ENCODE results near the gene MOGAT1.
"Not testable (repeated sequence)": the region's sequence is repeated elsewhere in the genome, so short reads cannot be mapped to it uniquely, and the experiment has no call there.

Gene MOGAT1

DNA sequence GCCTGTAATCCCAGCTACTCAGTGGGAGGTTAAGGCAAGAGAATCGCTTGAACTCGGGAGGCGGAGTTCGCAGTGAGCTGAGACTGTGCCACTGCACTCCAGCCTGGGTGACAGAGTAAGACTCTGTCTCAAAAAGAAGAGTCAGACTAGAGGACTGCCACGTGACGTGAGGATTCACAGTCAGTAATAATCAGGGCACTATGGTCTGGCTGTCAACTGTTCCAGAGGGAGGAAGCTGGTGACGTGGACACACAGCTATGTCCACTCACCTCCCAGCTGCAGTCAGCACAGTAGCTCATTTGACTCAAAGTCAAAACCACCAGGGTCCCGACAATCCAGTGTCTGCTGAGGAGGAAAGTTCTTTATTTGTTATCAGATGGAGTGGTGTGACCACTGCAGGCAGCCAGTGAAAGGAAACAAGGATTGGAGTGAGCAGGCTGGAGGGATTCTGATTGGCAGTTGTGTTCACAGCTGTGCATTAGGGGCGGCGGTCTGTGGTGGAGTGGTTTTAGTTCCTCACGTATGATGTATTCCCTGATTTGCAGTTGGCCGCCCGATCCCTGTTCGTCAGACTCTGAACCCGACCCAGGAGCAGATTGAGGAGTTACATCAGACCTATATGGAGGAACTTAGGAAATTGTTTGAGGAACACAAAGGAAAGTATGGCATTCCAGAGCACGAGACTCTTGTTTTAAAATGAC is 37.9 kb downstream of the MOGAT1 start:
- DNase-seq (ENCODE audit: low read depth in 2 of 2): no peak

DNA sequence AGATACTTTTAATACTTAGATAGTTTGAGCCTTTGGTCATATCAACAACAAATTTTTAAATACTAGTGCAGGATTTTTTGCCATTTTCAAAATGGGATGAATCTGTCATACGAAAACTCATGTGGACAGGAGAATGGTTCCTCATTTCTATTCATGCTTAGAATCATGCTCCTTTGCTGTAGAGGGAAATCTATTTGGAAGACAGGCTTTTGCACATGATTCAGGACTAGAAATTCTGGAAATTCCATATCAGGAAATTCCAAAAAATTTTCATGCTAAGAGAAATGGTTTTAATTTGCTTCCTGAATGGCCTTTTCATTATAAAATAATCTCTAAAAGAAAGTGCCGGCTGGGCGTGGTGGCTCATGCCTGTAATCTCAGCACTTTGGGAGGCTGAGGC is 39.3 kb downstream of the MOGAT1 start:
- no peak for DNase-seq (ENCODE audit: low read depth in 2 of 2)

DNA sequence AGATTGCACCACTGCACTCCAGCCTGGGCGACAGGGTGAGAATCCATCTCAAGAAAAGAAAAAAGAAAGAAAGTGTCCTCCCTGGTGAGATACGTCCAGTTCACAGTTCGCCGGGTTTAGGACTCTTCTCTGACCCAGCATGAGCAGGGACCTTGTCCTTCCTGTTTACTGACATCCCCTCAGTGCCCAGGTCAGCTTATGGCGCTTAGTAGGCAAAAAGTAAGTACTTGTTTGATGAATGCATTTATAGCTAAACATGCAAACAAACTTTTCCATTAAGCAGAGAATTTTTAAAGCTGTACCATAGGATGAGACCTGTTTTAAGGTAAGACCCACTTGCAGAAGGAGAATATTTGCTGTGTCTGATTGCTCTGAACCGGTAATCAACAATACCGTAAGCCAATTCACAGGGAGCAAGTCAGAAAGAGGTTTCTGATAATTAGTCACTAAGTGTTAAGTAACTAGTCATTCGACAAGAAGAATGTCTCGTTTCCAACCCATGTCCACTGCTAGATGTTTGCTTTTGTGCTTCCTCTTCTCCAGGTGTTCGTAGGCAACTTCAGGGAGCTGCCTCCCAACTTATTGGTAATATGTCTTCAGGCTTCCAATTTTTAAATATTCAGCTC is 40.0 kb downstream of the MOGAT1 start:
- DNase-seq (ENCODE audit: low read depth in 2 of 2): no peak

DNA sequence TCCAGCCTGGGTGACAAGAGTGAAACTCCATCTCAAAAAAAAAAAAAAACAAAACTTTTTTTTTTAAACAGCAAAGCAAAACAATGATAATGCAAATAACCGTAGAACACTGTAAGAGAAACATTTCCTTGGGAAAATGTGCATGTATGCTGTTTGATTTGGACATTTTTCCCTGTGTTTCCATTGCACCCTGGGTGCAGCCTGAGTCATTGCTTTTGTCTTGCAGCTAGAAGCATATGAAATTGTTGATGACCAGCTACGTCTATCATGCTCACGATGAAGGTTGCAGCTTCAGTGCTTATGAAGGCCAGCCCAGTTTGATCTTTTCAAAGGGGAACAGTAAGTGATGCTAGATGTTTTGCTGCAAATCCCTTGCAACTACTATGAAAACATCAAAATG is 41.5 kb downstream of the MOGAT1 start:
- DNase-seq (ENCODE audit: low read depth in 2 of 2): no peak

DNA sequence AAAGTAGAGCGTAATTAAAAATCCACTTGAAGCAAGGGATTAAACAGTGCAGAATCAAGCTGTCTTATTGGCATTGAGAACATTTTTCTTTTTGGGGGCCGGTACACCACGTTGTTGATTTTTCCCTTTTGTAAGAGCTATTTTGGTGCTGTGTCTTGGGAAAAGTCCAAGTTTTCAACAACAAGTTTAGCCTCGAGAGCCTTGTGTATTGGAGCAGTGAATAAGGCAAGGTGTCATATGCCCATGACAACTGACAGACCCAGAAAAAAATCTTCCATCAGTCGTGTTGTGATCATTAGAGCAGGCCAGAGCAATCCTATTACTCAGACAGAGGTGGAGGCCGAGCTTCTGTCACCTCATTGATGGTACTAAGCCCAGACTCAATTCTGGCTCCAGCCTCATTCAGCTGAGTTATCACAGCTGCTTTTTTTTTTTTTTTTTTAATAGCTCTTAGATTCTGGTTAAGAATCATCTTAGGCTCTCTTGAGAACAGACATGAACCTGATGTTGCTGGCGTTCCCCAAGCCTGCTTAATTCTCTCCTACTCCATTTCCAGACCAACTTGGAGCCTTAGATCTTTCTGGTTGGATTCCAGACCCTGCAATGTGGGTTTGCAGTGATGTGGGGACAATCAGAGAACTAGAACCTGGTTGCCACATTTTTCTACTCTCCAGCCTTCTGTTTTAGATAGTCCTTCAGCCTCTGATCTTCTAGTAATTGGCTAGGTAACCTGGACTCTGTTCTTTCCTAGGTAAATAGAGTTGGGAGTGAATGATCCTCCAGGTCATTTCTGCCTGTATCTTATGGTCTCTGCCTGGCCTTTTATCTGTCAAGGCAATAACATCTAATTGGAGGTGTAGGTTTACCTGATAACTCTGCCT is 43.1 kb downstream of the MOGAT1 start:
- DNase-seq (ENCODE audit: low read depth in 2 of 2): no peak

DNA sequence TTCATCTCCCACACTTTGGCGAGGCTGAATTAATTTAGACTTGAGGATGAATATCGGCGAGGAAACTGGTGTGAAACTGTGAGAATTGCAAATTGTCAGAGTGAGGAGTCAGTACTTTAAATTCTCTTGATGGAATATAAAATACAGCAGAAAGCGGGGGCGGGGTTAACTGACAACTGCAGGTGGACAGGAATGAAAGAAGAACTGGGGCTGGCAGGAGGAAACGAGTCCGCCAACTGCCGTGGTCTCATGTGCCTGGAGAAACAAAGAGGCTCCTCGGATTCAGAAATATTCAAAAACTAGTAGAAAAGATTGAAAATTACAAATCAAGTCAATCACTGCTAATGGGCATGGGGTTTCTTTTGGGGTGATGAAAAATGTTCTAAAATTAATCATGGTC is 44.3 kb downstream of the MOGAT1 start:
- no peak for DNase-seq (ENCODE audit: low read depth in 2 of 2)

DNA sequence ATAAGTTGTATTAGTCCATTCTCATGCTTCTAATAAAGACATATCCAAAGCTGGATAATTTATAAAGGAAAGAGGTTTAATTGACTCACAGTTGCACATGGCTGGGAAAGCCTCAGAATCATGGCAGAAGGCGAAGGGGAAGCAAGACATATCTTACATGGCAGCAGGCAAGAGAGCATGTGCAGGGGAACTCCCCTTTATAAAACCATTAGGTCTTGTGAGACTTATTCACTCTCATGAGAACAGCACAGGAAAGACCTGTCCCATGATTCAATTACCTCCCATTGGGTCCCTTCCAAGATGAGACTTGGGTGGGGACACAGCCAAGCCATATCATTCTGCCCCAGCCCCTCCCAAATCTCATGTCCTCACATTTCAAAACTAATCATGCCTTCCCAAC is 48.3 kb downstream of the MOGAT1 start:
- DNase-seq (ENCODE audit: low read depth in 2 of 2): not testable (repeated sequence)

DNA sequence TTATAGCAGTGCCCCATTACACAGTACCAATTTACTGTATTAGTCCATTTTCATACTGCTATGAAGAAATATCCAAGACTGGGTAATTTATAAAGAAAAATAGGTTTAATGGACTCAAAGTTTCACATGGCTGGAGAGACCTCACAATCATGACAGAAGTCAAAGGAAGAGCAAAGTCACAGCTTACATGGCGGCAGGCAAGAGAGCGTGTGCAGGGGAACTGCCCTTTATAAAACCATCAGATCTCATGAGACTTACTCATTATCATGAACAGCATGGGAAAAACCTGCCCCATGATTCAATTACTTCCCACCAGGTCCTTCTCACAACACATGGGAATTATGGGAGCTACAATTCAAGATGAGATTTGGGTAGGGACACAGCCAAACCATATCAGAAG is 50.1 kb downstream of the MOGAT1 start:
- not testable (repeated sequence) for DNase-seq (ENCODE audit: low read depth in 2 of 2)

DNA sequence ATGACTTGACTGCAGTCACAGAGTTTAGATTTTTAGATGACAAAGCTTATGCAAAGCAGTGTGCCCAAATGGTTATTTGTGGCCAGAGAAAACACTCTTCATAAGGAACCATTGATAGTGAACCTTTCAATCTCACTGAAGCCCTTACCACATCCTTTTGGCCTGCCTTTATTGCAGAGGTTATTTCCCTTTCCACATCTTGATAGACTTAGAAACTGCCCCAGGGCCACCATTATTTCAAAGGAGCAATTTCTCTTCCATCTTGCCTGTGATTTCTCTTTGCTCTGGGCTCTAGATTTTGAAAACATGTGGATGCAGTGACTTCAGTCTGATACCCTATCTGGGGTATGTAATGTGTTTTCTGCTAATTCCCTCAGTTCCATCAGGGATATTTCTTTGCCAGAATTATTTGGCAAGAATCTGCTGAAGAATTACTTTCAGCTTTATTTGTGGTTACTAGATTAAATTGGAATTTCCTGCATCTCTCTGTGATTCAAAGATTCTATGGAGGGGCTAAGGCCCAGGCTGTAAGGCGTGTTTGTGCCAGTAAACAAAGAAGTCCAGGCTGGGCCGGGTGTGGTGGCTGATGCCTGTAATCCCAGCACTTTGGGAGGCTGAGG is 51.0 kb downstream of the MOGAT1 start:
- DNase-seq (ENCODE audit: low read depth in 2 of 2): no peak

DNA sequence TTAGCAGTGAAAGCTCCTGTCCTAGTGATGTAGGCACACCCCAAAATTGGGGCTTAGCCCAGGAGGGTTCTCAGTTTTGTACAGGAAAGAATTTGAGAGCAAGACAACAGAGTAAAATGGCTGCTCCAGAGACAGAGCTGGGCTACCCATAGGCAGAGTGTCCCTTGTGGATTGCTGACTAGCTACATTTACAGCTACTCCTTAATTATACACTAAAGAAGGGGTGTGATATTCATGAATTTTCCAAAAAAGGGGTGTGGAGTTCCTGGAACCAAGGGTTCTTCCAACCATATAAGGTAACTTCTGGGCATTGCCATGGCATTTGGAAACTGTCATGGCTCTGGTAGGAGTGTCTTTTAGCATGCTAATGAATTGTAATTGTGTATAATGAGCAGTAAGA is 52.8 kb downstream of the MOGAT1 start:
- DNase-seq (ENCODE audit: low read depth in 2 of 2): no peak

DNA sequence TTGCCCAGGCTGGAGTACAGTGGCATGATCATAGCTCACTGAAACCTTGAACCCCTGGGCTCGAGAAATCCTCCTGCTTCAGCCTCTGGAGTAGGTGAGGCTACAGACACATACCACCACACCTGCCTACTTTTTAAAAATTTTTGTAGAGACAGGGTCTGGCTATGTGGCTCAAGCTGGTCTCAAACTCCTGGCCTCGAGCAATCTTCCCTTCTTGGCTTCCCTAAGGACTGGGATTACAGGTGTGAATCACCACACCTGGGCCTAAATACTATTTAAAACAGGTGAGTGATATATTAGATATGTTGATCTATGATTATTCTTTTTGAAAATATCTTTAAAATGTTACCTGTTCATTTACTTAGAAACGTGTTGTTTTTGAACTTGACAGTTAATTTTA is 57.2 kb downstream of the MOGAT1 start:
- DNase-seq (ENCODE audit: low read depth in 2 of 2): no peak

DNA sequence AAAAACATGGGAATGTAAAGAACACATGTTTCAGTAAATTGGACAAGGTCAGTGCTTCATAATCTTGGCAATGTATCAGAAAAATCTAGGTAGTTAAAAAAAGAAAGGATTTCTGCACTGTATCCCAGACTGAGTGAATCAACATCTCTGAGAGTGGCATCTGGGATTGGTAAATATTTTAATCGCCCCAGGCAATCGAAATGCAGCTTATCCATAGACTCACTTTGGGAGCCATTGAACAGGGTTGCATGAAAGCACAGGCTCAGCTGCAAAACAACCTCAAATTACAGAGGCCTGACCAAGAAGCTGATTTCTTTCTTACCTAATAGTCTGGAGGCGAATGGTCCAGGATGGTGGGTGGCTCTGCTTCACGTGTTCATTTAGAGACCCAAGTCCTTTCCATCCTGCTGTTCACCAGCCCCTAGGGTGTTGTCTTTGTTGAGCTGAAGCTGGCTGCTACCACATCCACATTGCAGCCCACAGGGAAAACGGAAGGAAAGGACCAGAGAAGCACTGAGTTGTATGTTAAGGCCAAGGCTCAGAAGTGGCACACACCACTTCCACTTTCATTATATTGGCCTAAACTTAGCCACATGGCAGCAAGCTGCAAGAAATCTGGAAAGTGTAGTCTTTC is 59.0 kb downstream of the MOGAT1 start:
- no peak for DNase-seq (ENCODE audit: low read depth in 2 of 2)

DNA sequence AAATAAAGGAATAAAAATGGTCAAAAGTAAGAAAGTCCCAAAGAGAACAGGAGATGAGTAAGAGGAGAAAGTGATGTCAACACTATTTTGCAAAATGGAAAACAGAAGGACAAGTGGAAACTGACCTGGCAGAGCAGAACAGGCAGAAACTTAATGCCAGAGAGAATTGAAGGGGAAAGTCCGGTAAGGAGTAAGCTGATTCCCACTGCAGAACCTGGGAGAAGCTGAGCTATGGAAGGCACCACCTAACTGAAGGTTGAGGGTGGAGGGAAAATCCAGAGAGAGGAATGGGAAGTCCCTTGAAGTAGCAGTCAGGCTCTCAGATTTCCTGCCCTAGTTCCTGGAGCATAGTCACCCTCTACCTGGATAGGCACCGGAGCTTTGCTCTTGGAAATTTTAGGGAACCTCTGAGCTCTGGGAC is 59.8 kb downstream of the MOGAT1 start:
- DNase-seq (ENCODE audit: low read depth in 2 of 2): no peak

DNA sequence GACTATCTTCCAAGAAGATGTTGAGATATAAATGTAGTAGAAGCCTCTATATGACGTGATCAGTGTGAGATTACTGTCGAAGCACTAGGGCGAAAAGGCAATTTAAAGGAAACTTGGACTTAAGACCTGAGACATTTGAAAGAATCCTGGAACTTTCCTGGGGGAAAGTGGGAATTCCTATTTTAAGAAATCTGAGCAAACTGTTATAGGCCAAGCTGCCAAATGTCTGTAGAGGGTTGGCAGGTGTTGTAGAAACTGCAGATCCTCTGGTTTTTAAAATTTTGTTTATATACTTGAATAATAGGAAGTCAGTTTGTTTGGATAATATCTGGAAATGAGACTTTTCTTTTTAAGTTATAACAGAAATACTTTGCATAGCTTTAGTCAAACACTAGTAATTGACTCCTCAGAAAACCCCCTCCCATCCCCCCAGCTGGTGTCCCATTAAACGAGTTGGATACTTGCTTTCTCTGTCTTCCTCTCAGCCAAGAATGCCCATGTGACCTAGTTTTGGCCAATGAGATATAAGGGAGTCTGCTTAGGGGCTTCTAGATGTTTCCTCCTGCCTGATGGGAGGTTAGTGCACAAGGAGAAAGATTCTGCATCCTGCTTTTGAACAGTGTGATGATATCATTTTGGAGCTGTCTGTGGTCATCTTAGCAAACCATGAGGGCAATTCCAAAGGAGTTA is 61.2 kb downstream of the MOGAT1 start:
- no peak for DNase-seq (ENCODE audit: low read depth in 2 of 2)

DNA sequence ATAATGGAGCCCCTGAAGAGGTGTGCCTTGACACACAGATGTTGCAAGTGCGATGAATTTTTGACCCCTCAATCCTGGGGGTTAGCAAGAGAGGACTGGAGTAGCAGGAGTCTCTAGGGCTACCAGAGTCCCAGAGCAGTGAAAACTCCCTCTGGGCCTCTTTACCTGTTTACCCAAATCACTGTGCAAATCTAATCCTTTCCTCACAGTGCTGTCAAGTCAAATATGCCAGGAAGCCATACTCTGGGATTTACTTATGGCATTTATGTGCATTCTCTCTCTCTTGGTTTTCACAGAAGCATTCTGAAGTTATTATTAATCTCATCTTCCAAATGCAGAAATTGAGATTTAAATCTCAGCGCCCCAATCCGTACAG is 62.0 kb downstream of the MOGAT1 start:
- no peak for DNase-seq (ENCODE audit: low read depth in 2 of 2)

DNA sequence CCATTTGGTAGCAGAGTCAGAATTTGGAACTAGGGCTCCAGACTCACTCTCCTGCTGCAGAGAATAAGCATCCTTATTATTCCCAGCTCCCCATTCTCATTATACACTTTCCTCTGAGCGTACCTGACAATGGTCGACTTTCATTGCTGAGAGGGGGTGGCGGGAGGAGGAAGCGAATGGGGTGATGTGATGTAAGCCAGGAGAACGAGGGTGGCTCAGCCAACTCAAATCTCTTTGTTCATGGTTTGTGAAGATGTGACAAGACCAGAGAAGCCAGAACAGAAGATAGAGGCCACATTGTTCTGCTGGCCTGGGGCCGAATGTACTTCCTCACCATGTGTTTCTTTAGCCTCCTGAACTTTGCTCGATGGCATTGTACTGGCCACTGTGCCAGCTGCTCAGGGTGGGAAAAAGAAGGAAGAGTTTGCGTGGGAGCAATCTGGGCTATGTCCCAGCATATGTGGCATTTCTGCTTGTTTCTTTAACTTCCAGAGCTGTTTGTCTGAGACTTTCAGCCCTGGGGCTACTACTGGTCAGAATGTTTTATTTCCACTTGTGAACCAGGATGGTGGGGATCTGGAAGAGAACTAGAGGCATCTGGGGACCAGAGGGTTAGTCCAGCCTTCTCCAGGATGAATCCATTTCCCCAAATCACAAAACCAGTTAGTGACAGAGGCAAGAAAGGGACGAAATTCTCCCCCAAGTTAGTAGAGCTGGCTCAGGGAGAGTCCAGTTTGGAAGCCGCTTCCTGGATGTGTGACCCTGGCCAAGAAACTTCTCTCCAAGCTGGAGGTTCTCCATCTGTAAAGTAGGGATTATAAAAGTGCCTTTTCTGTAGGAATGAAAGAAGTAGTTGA is 62.6 kb downstream of the MOGAT1 start:
- no peak for DNase-seq (ENCODE audit: low read depth in 2 of 2)

DNA sequence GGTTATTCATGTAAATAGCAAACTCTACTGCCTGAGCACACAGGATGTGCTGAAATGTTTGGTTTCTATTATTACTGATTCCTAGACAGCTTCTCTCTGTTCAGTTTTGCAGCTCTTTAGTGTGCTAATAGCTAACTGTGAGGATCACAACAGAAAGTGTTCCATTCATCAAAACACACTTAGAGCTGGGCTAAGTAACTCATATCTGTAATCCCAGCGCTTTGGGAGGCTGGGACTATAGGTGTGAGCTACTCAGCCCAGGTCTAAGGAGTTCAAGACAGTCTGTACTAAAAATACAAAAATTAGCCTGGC is 63.2 kb downstream of the MOGAT1 start:
- DNase-seq (ENCODE audit: low read depth in 2 of 2): no peak

DNA sequence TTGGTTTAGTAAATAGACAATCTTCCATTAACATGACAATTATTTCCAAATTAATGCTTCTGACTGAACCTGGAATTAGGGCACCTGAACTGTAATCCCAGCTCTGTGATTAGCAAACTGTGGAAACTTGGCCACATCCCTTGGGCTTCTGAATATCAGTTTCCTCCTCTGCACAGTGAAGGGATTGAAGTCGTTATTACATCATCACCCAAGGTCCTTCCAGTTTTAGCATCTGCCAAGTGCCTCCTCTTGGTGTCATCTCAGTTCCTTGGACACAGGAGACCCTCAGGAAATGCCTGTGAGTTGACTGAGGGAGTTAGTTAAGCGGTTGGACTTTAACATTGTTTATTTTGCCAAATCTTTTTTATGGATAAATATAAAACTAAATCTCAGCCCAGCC is 64.8 kb downstream of the MOGAT1 start:
- no peak for DNase-seq (ENCODE audit: low read depth in 2 of 2)

DNA sequence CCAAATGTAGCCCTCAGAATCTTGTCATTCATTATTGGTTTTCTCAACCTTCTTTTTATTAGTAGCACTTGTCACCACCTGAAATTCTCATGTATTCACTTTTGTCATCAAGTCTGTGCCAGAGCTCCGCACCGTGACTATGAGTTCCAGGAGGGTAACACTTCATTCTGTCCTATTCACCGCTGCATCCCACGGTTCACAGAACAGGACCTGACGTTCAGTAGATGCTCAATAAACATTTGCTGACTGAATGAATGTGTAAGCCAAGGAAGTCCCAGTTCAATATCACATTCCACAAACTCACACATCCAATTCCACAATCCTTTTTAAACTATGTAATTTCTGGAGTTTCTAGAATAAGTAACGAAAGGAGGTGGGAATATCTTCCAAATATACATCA is 65.5 kb downstream of the MOGAT1 start:
- no peak for DNase-seq (ENCODE audit: low read depth in 2 of 2)

DNA sequence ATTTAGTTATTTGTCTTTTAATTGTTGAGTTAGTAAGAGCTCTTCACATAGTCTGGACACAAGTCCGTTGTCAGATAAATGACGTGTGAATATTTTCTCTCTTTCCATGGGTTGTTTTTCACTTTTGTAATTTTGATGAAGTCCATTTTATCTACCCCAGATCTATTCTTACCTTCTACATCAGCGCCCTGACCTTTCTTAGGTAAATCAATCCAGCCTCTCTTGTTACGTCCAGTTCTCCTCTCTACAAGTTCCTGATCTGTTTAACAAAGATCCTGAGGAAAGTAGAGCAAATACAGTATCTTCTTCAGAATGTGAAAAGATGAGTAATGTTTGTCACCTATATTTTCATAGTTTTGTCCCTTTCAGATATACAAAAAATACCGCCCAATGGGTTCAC is 66.9 kb downstream of the MOGAT1 start:
- DNase-seq (ENCODE audit: low read depth in 2 of 2): no peak

DNA sequence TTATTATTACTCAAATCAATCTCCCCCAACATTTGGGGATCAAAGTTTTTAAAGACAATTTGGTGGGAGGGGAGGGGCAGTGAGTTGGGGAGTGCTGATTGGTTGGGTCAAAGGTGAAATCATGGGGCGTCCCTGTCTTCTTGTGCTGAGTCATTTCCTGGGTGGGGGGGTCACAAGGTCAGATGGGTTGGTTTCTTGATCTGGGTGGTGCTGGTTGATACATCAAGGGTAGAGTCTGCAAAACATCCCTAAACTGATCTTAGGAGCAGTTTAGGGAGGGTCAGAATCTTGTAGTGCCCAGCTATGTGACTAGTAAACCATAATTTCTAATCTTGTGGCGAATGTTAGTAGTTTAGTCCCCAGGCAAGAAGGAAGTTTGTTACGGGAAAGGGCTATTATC is 67.4 kb downstream of the MOGAT1 start:
- no peak for DNase-seq (ENCODE audit: low read depth in 2 of 2)
